ENCODE results near the gene CRB3.
A peak's percentile ranks its signal among the peaks of the same experiment; 100 is the strongest.

CRB3 gene

GRCh38 chr19:6466526-6467248, 2.6 kb downstream of the CRB3 start:
- DNase-seq (ENCODE audit: low read depth) = no peak

- DNase-seq (ENCODE audit: low read depth) = no peak
These were observed 3.3 kb downstream of the CRB3 start for GRCh38 chr19:6467384-6467783.

- DNase-seq (ENCODE audit: low read depth) = no peak
These were observed 6.1 kb downstream of the CRB3 start for GRCh38 chr19:6470173-6470572.

- DNase-seq (ENCODE audit: low read depth) = no peak
These were observed 7.0 kb downstream of the CRB3 start for GRCh38 chr19:6471076-6471475.

GRCh38 chr19:6472713-6473112, 8.6 kb downstream of the CRB3 start:
- no peak for DNase-seq (ENCODE audit: low read depth)

GRCh38 chr19:6473647-6474046, 9.6 kb downstream of the CRB3 start:
- no peak for DNase-seq (ENCODE audit: low read depth)

GRCh38 chr19:6475321-6476108, 11.4 kb downstream of the CRB3 start:
- DNase-seq (ENCODE audit: low read depth) = no peak

- DNase-seq (ENCODE audit: low read depth) = peak; percentile 48
These were observed 12.3 kb downstream of the CRB3 start for GRCh38 chr19:6476155-6476895.

GRCh38 chr19:6476896-6477431, 12.9 kb downstream of the CRB3 start:
- DNase-seq (ENCODE audit: low read depth) = no peak

- DNase-seq (ENCODE audit: low read depth) = no peak
These were observed 14.7 kb downstream of the CRB3 start for GRCh38 chr19:6478815-6479214.

GRCh38 chr19:6479836-6480398, 15.8 kb downstream of the CRB3 start:
- no peak for DNase-seq (ENCODE audit: low read depth)

- no peak for DNase-seq (ENCODE audit: low read depth)
These were observed 16.9 kb downstream of the CRB3 start for GRCh38 chr19:6480848-6481415.

GRCh38 chr19:6481541-6482342, 17.7 kb downstream of the CRB3 start, which contains the start of gene DENND1C:
Gene DENND1C, minus strand, starts transcription at chr19:6481787. Its CDS starts 92 bp downstream, at chr19:6481695.
- no peak for DNase-seq (ENCODE audit: low read depth)

- no peak for DNase-seq (ENCODE audit: low read depth)
These were observed 18.2 kb downstream of the CRB3 start for GRCh38 chr19:6482343-6482686.

- DNase-seq (ENCODE audit: low read depth) = no peak
These were observed 19.2 kb downstream of the CRB3 start for GRCh38 chr19:6483235-6483634.

GRCh38 chr19:6484230-6484629, 20.2 kb downstream of the CRB3 start:
- no peak for DNase-seq (ENCODE audit: low read depth)

- no peak for DNase-seq (ENCODE audit: low read depth)
These were observed 20.8 kb downstream of the CRB3 start for GRCh38 chr19:6484831-6485230.

GRCh38 chr19:6489278-6490061, 25.4 kb downstream of the CRB3 start:
- no peak for DNase-seq (ENCODE audit: low read depth)

- DNase-seq (ENCODE audit: low read depth) = no peak
These were observed 26.1 kb downstream of the CRB3 start for GRCh38 chr19:6490134-6490533.

All from iris pigment epithelial cell (primary cell).